Loucy (cell line): ENCODE results near the gene FGF11.

Experiments
- EZH2phosphoT487 ChIP-seq: fragments of 200-600 bp; IDR thresholded peaks from 2 replicates; pipeline ENCODE4 v1.6.1; 2018; ENCODE audit warnings: antibody characterized with exemption, mild to moderate bottlenecking, moderate library complexity, borderline replicate concordance
- TF ChIP-seq, protein P1 (sequence below): fragments of 200-600 bp; sonication (generic); conservative IDR thresholded peaks from 2 replicates; pipeline ENCODE4 v1.5.1; 2014; ENCODE audit warnings: mild to moderate bottlenecking, antibody characterized with exemption, low read length

GRCh38 chr17:7403727-7403976 lies 35.7 kb upstream of the FGF11 start:
- TF ChIP-seq, protein P1, sequence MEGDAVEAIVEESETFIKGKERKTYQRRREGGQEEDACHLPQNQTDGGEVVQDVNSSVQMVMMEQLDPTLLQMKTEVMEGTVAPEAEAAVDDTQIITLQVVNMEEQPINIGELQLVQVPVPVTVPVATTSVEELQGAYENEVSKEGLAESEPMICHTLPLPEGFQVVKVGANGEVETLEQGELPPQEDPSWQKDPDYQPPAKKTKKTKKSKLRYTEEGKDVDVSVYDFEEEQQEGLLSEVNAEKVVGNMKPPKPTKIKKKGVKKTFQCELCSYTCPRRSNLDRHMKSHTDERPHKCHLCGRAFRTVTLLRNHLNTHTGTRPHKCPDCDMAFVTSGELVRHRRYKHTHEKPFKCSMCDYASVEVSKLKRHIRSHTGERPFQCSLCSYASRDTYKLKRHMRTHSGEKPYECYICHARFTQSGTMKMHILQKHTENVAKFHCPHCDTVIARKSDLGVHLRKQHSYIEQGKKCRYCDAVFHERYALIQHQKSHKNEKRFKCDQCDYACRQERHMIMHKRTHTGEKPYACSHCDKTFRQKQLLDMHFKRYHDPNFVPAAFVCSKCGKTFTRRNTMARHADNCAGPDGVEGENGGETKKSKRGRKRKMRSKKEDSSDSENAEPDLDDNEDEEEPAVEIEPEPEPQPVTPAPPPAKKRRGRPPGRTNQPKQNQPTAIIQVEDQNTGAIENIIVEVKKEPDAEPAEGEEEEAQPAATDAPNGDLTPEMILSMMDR: no peak
- no peak for TF ChIP-seq EZH2phosphoT487
